ENCODE data around the gene MAPK8. TPM values are rescaled to one million over a fixed set of nuclear protein-coding genes. Genes with fewer than 3 reads are reported as not detected.

The MAPK8 gene
- total RNA-seq, 1 experiment from 2014 or later, result 52.9 TPM

GRCh38 chr10:48400850-48401220, 94.4 kb downstream of the MAPK8 start:
- no peak for TF ChIP-seq GRHL2 (CRISPR knock-in tag; IDR thresholded peaks at IDR 0.05; ENCODE audit: insufficient replicate concordance, severe bottlenecking)
- no peak for TF ChIP-seq ELF4 (CRISPR knock-in tag; IDR thresholded peaks at IDR 0.05; ENCODE audit: low read depth)
- no peak for TF ChIP-seq ZNF317 (CRISPR knock-in tag; IDR thresholded peaks at IDR 0.05; ENCODE audit: borderline replicate concordance, low read depth)
- TF ChIP-seq ZNF263 (CRISPR knock-in tag; IDR thresholded peaks at IDR 0.05; ENCODE audit: low read depth), result no peak
- TF ChIP-seq NR3C1 (CRISPR knock-in tag; conservative IDR thresholded peaks at IDR 0.05; ENCODE audit: low read depth), result no peak
- TF ChIP-seq MLX (CRISPR knock-in tag; IDR thresholded peaks at IDR 0.05), result no peak
- no peak for TF ChIP-seq FOXJ3 (CRISPR knock-in tag; IDR thresholded peaks at IDR 0.05; ENCODE audit: borderline replicate concordance)
- TF ChIP-seq ZNF138 (CRISPR knock-in tag; conservative IDR thresholded peaks at IDR 0.05), result no peak
- TF ChIP-seq PRDM15 (CRISPR knock-in tag; IDR thresholded peaks at IDR 0.05), result no peak
- TF ChIP-seq ZNF425 (CRISPR knock-in tag; conservative IDR thresholded peaks at IDR 0.05), result no peak
- TF ChIP-seq JUN (CRISPR knock-in tag; IDR thresholded peaks at IDR 0.05), result no peak
- TF ChIP-seq STAT6 (CRISPR knock-in tag; conservative IDR thresholded peaks at IDR 0.05; ENCODE audit: low read depth), result no peak
- TF ChIP-seq SP1 (CRISPR knock-in tag; conservative IDR thresholded peaks at IDR 0.05), result no peak
- TF ChIP-seq NR1H2 (CRISPR knock-in tag; IDR thresholded peaks at IDR 0.05), result no peak
- no peak for TF ChIP-seq FOXK1 (CRISPR knock-in tag; IDR thresholded peaks at IDR 0.05)
- H3K27me3 Mint-ChIP-seq (ENCODE audit: low read depth), result no peaks in the 10 kb centered on the region
- peak overlapping the region; percentile 81; the same call in 1 of the 2 replicates for H3K27ac Mint-ChIP-seq
- peaks cover 2% of the 10 kb centered on the region; the same call in 1 of the 2 replicates for H3K36me3 Mint-ChIP-seq
- H3K4me1 Mint-ChIP-seq, result peaks cover 34% of the 10 kb centered on the region
- DNase-seq (ENCODE audit: low spot score) (no peak), ATAC-seq (no peak)
- no peak overlapping the region for H3K4me3 Mint-ChIP-seq
- CTCF ChIA-PET, result no interaction called here
- POLR2A ChIA-PET, result no interaction called here
- H3K9me3 Mint-ChIP-seq, result no peaks in the 10 kb centered on the region

GRCh38 chr10:48404646-48405045, 98.2 kb downstream of the MAPK8 start:
- ATAC-seq (no peak), DNase-seq (ENCODE audit: low spot score) (no peak)
- POLR2A ChIA-PET, result no interaction called here
- Mint-ChIP-seq H3K4me1 (peaks cover 16% of the 10 kb centered on the region), H3K27me3 (ENCODE audit: low read depth) (no peaks in the 10 kb centered on the region), H3K36me3 (peaks cover 2% of the 10 kb centered on the region; the same call in 1 of the 2 replicates), H3K4me3 (no peak overlapping the region), H3K9me3 (no peaks in the 10 kb centered on the region), H3K27ac (no peak overlapping the region)
- TF ChIP-seq ATF3 (CRISPR knock-in tag; conservative IDR thresholded peaks at IDR 0.05), result no peak
- no peak for TF ChIP-seq ZNF219 (CRISPR knock-in tag; IDR thresholded peaks at IDR 0.05; ENCODE audit: borderline replicate concordance)
- no peak for TF ChIP-seq ZNF263 (CRISPR knock-in tag; IDR thresholded peaks at IDR 0.05; ENCODE audit: low read depth)
- CTCF ChIA-PET, result no interaction called here
